ENCODE measurements around the gene FAM135A.

GRCh38 chr6:70574643-70575042 lies 161.3 kb downstream of the FAM135A start:
- TF ChIP-seq, protein P1, sequence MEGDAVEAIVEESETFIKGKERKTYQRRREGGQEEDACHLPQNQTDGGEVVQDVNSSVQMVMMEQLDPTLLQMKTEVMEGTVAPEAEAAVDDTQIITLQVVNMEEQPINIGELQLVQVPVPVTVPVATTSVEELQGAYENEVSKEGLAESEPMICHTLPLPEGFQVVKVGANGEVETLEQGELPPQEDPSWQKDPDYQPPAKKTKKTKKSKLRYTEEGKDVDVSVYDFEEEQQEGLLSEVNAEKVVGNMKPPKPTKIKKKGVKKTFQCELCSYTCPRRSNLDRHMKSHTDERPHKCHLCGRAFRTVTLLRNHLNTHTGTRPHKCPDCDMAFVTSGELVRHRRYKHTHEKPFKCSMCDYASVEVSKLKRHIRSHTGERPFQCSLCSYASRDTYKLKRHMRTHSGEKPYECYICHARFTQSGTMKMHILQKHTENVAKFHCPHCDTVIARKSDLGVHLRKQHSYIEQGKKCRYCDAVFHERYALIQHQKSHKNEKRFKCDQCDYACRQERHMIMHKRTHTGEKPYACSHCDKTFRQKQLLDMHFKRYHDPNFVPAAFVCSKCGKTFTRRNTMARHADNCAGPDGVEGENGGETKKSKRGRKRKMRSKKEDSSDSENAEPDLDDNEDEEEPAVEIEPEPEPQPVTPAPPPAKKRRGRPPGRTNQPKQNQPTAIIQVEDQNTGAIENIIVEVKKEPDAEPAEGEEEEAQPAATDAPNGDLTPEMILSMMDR (IDR thresholded peaks at IDR 0.05), result no peak
- TF ChIP-seq POLR2AphosphoS5 (IDR thresholded peaks at IDR 0.05), result no peak

Measured in upper lobe of left lung (tissue), 4 donors.